ENCODE measurements around the gene FBXO42. TPM values are rescaled to one million over a fixed set of nuclear protein-coding genes. Genes with fewer than 3 reads are reported as not detected.

Gene FBXO42
- total and polyA plus RNA-seq, 2 of the 13 experiments (the other 11 are each of a cell fraction or from before 2014, with no cell fraction given), result 7.6 to 17.5 TPM

GRCh38 chr1:16232316-16232710, 120.0 kb downstream of the FBXO42 start:
- CTCF ChIA-PET (ENCODE audit: low intra/inter-chr PET ratio, low total read pairs), result no interaction called here
- 92% methylated on average over 2 of the region's 5 CpGs for WGBS (ENCODE audit: low lambda C conversion rate)

More at GRCh38 chr1:16232316-16232710, 120.0 kb downstream of the FBXO42 start:
- Histone ChIP-seq H3K79me2 (ENCODE audit: insufficient read depth, low read length) (no peaks in the 10 kb centered on the region), H3K9ac (ENCODE audit: insufficient read depth, low read depth, low read length) (no peak overlapping the region), H3K4me2 (ENCODE audit: low read depth, low read length) (no peak overlapping the region), H3K4me3 (replicated peaks in 1 of 3; ENCODE audit: insufficient read depth in 1 of 3, low read depth in 2 of 3, low read length in 3 of 3) (no peak overlapping the region), H2AFZ (ENCODE audit: low read length) (no peak overlapping the region), H3K36me3 (replicated peaks in 1 of 2; ENCODE audit: control insufficient read depth in 1 of 2, insufficient read depth in 2 of 2, low read length in 2 of 2) (no peaks in the 10 kb centered on the region), H3K4me1 (ENCODE audit: insufficient read depth, low read length) (peaks cover 10% of the 10 kb centered on the region; the same call in 1 of the 2 replicates), H3K27ac (ENCODE audit: extremely low read length, insufficient read depth, low read length) (no peak overlapping the region), H3K9me3 (ENCODE audit: low read length) (no peaks in the 10 kb centered on the region), H3K27me3 (ENCODE audit: control insufficient read depth in 1 of 2, insufficient read depth in 2 of 2, low read length in 2 of 2) (peaks cover 0 to 1% of the 10 kb centered on the region in 2 experiments; a peak in 1 of 5 replicates), H4K20me1 (ENCODE audit: insufficient read depth, low read length) (no peaks in the 10 kb centered on the region)
- BruUV-seq (replicated peaks), result no TSS peak
- POLR2A ChIA-PET, result no interaction called here
- no peak for ATAC-seq
- TF ChIP-seq ZNF329 (CRISPR knock-in tag; IDR thresholded peaks at IDR 0.05; ENCODE audit: low read depth), result no peak
- TF ChIP-seq RBM22 (optimal IDR thresholded peaks at IDR 0.05; ENCODE audit: low read length), result no peak
- TF ChIP-seq ATF2 (CRISPR knock-in tag; IDR thresholded peaks at IDR 0.05), result no peak
- TF ChIP-seq ZNF484 (CRISPR knock-in tag; IDR thresholded peaks at IDR 0.05; ENCODE audit: borderline replicate concordance, low read depth), result no peak
- no peak for TF ChIP-seq PHF5A (CRISPR knock-in tag; IDR thresholded peaks at IDR 0.05; ENCODE audit: low read depth, unreplicated experiment)
- TF ChIP-seq ZBTB34 (CRISPR knock-in tag; IDR thresholded peaks at IDR 0.05), result no peak
- TF ChIP-seq CEBPB (IDR thresholded peaks at IDR 0.05; ENCODE audit: borderline replicate concordance, low read depth, low read length), result no peak
- no peak for TF ChIP-seq HHEX (CRISPR knock-in tag; IDR thresholded peaks at IDR 0.05)
- no peak for TF ChIP-seq NFYC (CRISPR knock-in tag; IDR thresholded peaks at IDR 0.05)
- no peak for TF ChIP-seq ZSCAN20 (CRISPR knock-in tag; IDR thresholded peaks at IDR 0.05; ENCODE audit: borderline replicate concordance)
- no peak for TF ChIP-seq NR2F1 (CRISPR knock-in tag; IDR thresholded peaks at IDR 0.05)
- no peak for TF ChIP-seq ZNF44 (CRISPR knock-in tag; IDR thresholded peaks at IDR 0.05)
- no peak for TF ChIP-seq DPF2 (CRISPR knock-in tag; IDR thresholded peaks at IDR 0.05; ENCODE audit: borderline replicate concordance, low read depth)
- TF ChIP-seq SALL2 (CRISPR knock-in tag; IDR thresholded peaks at IDR 0.05), result no peak
- TF ChIP-seq SMC3 (IDR thresholded peaks at IDR 0.05; ENCODE audit: low read length), result no peak
- no peak for TF ChIP-seq ZNF737 (CRISPR knock-in tag; IDR thresholded peaks at IDR 0.05; ENCODE audit: borderline replicate concordance)
- TF ChIP-seq SAFB2 (CRISPR knock-in tag; IDR thresholded peaks at IDR 0.05; ENCODE audit: borderline replicate concordance, low read depth), result no peak
- no peak for TF ChIP-seq RXRB (CRISPR knock-in tag; IDR thresholded peaks at IDR 0.05; ENCODE audit: borderline replicate concordance)
- intact Hi-C loops (cut with micrococcal nuclease; ENCODE audit: unreplicated experiment) (no loop called here), in situ Hi-C loops (cut with HindIII; ENCODE audit: extremely low pct_ligation_motif_present, low pct_unique_long_range_greater_than_20kb) (no loop called here)
- no peak for DNase-seq (ENCODE audit: low spot score)
- FAIRE-seq, result no peak
